Neural cell (in vitro differentiated cells): Measurements from ENCODE around the gene CABP1. TPM values are rescaled to one million over a fixed set of nuclear protein-coding genes. Genes with fewer than 3 reads are reported as not detected.

Experiments
- polyA plus RNA-seq: library from polyadenylated mRNA; depleted of rRNA; stranded (reverse); fragments of >200 nt; gene quantifications from 2 replicates; pipeline ENCODE4 v1.2.3, GENCODE V29; 2014

The CABP1 gene
- polyA plus RNA-seq, 1 donor from 2014 or later: 0.71 TPM

Other genes starting within 250 kb of the CABP1 start
- 1,801 and 2,017 TPM in 2 replicates for gene COX6A1, start 202.5 kb upstream of the CABP1 start, polyA plus RNA-seq
- gene TRIAP1, start 194.2 kb upstream of the CABP1 start, polyA plus RNA-seq: 40.7 and 45.1 TPM in 2 replicates
- gene GATC, start 194.2 kb upstream of the CABP1 start, polyA plus RNA-seq: 43.6 and 45.3 TPM in 2 replicates
- gene SRSF9, start 170.9 kb upstream of the CABP1 start, polyA plus RNA-seq: 263 and 289 TPM in 2 replicates
- 404 and 466 TPM in 2 replicates for gene DYNLL1, start 144.5 kb upstream of the CABP1 start, polyA plus RNA-seq
- gene COQ5, start 111.5 kb upstream of the CABP1 start, polyA plus RNA-seq: 91.6 and 98.6 TPM in 2 replicates
- gene RNF10, start 106.3 kb upstream of the CABP1 start, polyA plus RNA-seq: 139 and 145 TPM in 2 replicates
- gene POP5, start 59.2 kb upstream of the CABP1 start, polyA plus RNA-seq: 137 and 153 TPM in 2 replicates
- gene MLEC, start 46.5 kb downstream of the CABP1 start, polyA plus RNA-seq: 27.4 and 33.2 TPM in 2 replicates
- 17.3 and 20.3 TPM in 2 replicates for gene UNC119B, start 69.8 kb downstream of the CABP1 start, polyA plus RNA-seq
- 3.6 and 5.2 TPM in 2 replicates for gene ACADS, start 85.2 kb downstream of the CABP1 start, polyA plus RNA-seq